GM21447 (cell line): ENCODE data around the gene LCE1D.

Experiments used
- ATAC-seq: cut with Tn5 transposase; IDR thresholded peaks from one replicate; pipeline ENCODE4 v1.9.1; 2021; ENCODE audit not compliant: unreplicated experiment

LCE1D gene

GRCh38 chr1:152811671-152812070, 15.2 kb downstream of the LCE1D start, which contains the start of gene LCE1B:
TSS of gene LCE1B (plus strand) at chr1:152811971. CDS start at chr1:152812447, 476 bp downstream.
- no peak for ATAC-seq

DNA sequence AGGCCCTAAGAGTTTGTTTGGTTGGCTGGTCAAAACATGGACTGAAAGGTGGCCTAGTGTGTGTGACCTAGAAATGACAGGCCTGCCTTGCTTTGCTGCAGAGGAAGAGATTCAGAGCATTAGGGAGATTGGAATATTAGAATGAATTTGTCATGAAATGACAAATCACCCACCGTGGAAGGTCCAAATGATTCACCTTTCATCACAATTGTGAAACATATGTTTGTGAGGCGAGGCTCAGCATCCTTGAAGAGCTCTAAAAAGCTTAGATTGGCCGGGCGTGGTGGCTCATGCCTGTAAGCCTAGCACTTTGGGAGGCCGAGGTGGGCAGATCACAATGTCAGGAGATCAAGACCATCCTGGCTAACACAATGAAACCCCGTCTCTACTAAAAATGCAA, 20.8 kb downstream of the LCE1D start:
- no peak for ATAC-seq

DNA sequence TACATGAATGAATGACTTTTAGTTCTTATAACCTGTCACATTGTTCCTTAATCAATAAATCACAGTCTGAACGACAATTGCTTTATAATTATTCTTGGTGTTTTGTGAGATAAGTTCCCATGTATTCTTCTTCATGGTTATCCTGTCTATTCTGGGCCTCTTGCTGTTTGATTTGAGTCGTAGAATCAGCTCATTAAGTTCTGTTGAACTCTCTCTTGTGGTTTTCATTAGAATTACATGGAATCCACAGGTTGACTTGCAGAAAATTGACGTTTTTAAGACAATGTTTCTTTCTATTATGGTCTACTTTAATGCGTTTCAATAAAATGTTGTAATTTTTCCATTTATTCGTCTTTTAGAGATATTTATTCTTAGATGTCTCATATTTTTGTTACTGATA, 26.8 kb downstream of the LCE1D start:
- no peak for ATAC-seq

DNA sequence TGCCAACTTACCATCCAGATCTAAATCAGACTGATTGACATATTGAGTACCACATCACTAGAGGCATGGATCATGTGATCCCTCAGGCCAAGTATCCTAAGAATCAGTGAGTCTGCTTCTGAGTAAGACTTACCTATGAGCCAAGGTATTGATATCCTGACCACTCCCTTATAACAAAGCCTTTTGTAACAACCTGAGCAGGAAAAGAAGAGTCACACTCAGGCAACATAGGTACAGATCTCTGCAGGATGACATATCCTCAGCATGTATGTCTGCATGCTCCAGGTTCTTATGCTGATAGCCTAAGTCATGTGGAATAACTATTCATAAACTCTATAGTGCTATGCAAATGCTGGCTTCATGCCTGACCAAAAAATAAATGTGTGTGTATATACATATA, 28.4 kb downstream of the LCE1D start:
- ATAC-seq: no peak

GRCh38 chr1:152827173-152827572, 30.7 kb downstream of the LCE1D start, which contains the start of gene LCE1A:
TSS of gene LCE1A (plus strand) at chr1:152827473. CDS start at chr1:152827473, 0 bp downstream.
- ATAC-seq: no peak

DNA sequence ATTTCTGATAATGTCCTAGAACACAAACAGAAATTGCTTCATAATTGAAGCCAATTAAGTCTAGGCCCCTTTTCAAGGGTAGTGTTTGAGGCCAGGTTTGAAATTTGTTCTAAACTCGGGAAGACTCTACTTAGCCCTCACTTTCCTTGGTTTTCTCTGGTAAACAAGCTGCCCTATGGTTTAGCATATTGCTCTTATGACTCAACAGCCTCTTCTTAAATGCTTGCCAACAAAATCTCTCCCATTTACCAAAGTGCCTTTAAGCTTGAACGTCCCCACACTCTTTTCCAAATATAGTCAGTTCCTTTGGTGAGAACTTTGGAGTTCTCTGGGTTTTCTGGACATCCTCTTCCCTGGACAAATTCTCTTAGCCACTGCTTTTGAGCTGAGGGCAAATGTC, 40.3 kb downstream of the LCE1D start:
- ATAC-seq: no peak

GRCh38 chr1:152842556-152842955, 46.0 kb downstream of the LCE1D start, which contains the start of gene LCE6A:
TSS of gene LCE6A (plus strand) at chr1:152842856. CDS start at chr1:152843521, 665 bp downstream.
- no peak for ATAC-seq
